Measurements from ENCODE around the gene TFPI. TPM values are rescaled to one million over a fixed set of nuclear protein-coding genes. Genes with fewer than 3 reads are reported as not detected.
A peak's percentile ranks its signal among the peaks of the same experiment; 100 is the strongest.

The TFPI gene
- total RNA-seq, 1 experiment from 2014 or later = 129 TPM

- Histone ChIP-seq H3K4me3 (ENCODE audit: low read depth in 2 of 2, low read length in 2 of 2) (no peak overlapping the region), H3K36me3 (ENCODE audit: control insufficient read depth, insufficient read depth, low read length) (no peaks in the 10 kb centered on the region), H3K9me3 (ENCODE audit: control insufficient read depth, insufficient read depth, low read depth, low read length) (no peaks in the 10 kb centered on the region), H3K27ac (ENCODE audit: low read length) (peak overlapping the region; percentile 62; the same call in 1 of the 2 replicates), H3K27me3 (ENCODE audit: control insufficient read depth, insufficient read depth, low read length) (no peaks in the 10 kb centered on the region), H3K4me1 (ENCODE audit: control insufficient read depth, insufficient read depth, low read length) (peaks cover 2% of the 10 kb centered on the region; the same call in 1 of the 2 replicates)
- in situ Hi-C loops (cut with HindIII; ENCODE audit: low pct_unique_long_range_greater_than_20kb, low sequenced_read_pairs) = no loop called here
- POLR2A ChIA-PET = no interaction called here
- TF ChIP-seq REST (IDR thresholded peaks at IDR 0.05; ENCODE audit: insufficient read depth in 1 of 2, low read depth in 2 of 2, low read length in 1 of 2) = no peak
- TF ChIP-seq TCF7L2 (IDR thresholded peaks at IDR 0.05; ENCODE audit: low read depth, low read length) = no peak
- no peak for TF ChIP-seq POLR2AphosphoS5 (IDR thresholded peaks at IDR 0.05; ENCODE audit: low read depth, low read length)
- TF ChIP-seq SIN3A (IDR thresholded peaks at IDR 0.05; ENCODE audit: borderline replicate concordance, insufficient read depth, low read depth, low read length) = no peak
- TF ChIP-seq CTCF (IDR thresholded peaks at IDR 0.05) = no peak
- DNase-seq (ENCODE audit: low read depth, low spot score) = no peak
- no TSS peak for BruUV-seq (replicated peaks)
- ATAC-seq = no peak
- intact Hi-C loops (cut with micrococcal nuclease; ENCODE audit: unreplicated experiment) = no loop called here
- CTCF ChIA-PET = no interaction called here
Observed at GRCh38 chr2:187593697-187594096, 39.5 kb upstream of the TFPI start.

- intact Hi-C loops (cut with micrococcal nuclease; ENCODE audit: unreplicated experiment) (no loop called here), in situ Hi-C loops (cut with HindIII; ENCODE audit: low pct_unique_long_range_greater_than_20kb, low sequenced_read_pairs) (no loop called here)
- peaks cover 2% of the 10 kb centered on the region; the same call in 1 of the 2 replicates for H3K4me1 ChIP-seq (ENCODE audit: control insufficient read depth, insufficient read depth, low read length)
- no TSS peak for BruUV-seq (replicated peaks)
- H3K27me3 ChIP-seq (ENCODE audit: control insufficient read depth, insufficient read depth, low read length) = no peaks in the 10 kb centered on the region
- DNase-seq (ENCODE audit: low read depth, low spot score) (no peak), ATAC-seq (no peak)
- no peak overlapping the region for H3K4me3 ChIP-seq (ENCODE audit: low read depth in 2 of 2, low read length in 2 of 2)
- ChIA-PET CTCF (interaction anchor here (0.6 kb wide), 1 partner anchor 334 kb away, joined by 8 read pairs; no protein-coding TSS in a partner anchor), POLR2A (no interaction called here)
- H3K27ac ChIP-seq (ENCODE audit: low read length) = peak overlapping the region; percentile 1; the same call in 1 of the 2 replicates
- no peaks in the 10 kb centered on the region for H3K36me3 ChIP-seq (ENCODE audit: control insufficient read depth, insufficient read depth, low read length)
- TF ChIP-seq CTCF (IDR thresholded peaks at IDR 0.05) = no peak
- TF ChIP-seq POLR2AphosphoS5 (IDR thresholded peaks at IDR 0.05; ENCODE audit: low read depth, low read length) = no peak
- no peak for TF ChIP-seq REST (IDR thresholded peaks at IDR 0.05; ENCODE audit: insufficient read depth in 1 of 2, low read depth in 2 of 2, low read length in 1 of 2)
- no peak for TF ChIP-seq TCF7L2 (IDR thresholded peaks at IDR 0.05; ENCODE audit: low read depth, low read length)
- no peak for TF ChIP-seq SIN3A (IDR thresholded peaks at IDR 0.05; ENCODE audit: borderline replicate concordance, insufficient read depth, low read depth, low read length)
- no peaks in the 10 kb centered on the region for H3K9me3 ChIP-seq (ENCODE audit: control insufficient read depth, insufficient read depth, low read depth, low read length)
Observed at GRCh38 chr2:187593098-187593497, 38.9 kb upstream of the TFPI start.

All from Panc1 (cell line).